H54 (cell line): Measurements from ENCODE around the gene COMMD6.
A peak's percentile ranks its signal among the peaks of the same experiment; 100 is the strongest.

Experiments
- DNase-seq: peaks from one replicate; pipeline ENCODE4 v3.0.0; 2011; ENCODE audit warnings: low spot score, mixed read lengths; ENCODE audit not compliant: insufficient read length
- FAIRE-seq: peaks from 3 replicates; lab custom pipeline; 2011; peaks lifted over from hg19 to GRCh38; lab: Jason Lieb, UNC
- POLR2A ChIP-seq: IDR thresholded peaks from 2 replicates; pipeline ENCODE4 v1.6.1; 2011; ENCODE audit warnings: low read depth, mild to moderate bottlenecking, low read length

COMMD6 gene

GRCh38 chr13:75507027-75508001, 30.3 kb downstream of the COMMD6 start:
- DNase-seq = no peak
- FAIRE-seq = no peak
- no peak for TF ChIP-seq POLR2A

DNA sequence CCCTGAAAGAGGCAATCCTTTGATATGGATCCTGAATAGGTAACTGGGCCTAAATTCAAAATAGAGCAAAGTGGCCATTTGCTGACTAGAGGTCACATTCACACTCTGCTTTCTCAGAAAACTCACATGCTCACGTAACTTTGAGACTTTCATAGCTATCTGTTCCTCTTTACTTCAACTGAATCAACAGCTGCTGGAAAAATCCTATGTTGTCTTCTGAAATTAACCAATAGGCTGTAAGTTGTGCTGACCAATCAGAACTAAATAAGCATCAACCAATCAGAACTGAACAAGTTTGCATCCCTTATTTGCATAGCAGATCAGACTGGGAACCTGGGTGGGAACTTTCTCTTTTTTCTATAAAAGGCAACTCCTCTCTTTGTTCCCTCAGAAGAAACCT, 31.6 kb downstream of the COMMD6 start:
- DNase-seq (no peak), FAIRE-seq (no peak)
- no peak for TF ChIP-seq POLR2A

GRCh38 chr13:75505327-75505726, 32.3 kb downstream of the COMMD6 start:
- no peak for TF ChIP-seq POLR2A
- no peak for DNase-seq
- FAIRE-seq = no peak

DNA sequence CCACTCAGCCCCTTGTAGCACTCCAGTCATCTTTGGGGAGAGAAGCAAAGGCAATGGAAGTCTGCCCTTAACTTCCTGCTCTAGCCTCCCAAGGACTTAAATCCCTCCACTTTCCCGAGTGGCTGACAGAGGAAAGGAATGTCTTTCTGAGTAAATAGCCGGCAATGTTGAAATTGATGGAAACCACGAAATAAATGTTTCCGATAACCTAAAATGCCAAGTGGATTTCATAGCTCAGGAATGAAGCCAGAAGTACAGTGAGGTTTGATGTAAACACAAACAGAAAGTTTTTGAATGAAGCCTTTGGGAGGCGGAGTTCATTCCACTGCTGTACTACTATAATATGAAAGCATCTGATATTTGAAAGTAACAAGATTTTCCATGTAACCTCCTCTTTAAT, 41.7 kb downstream of the COMMD6 start:
- FAIRE-seq (peak; percentile 57), DNase-seq (no peak)
- TF ChIP-seq POLR2A = no peak

DNA sequence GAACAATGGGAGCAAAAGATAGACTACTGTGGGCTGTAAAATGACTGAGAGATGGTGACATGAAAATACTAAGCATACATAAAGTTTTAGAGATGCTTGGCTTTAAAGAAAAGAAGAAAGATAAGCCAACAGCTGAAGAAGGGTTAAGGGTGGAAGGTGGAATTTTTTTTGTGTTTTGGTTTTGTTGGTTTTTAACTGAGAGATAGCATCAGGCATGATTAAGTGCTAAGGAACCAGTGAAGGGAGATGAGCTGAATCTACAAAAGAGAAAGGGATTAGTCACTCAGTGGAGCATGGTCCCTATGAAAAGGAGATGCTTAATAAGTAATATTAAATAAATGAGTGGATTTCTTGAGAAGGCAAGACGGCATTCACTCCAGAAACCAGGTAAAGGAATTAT, 43.1 kb downstream of the COMMD6 start:
- FAIRE-seq = no peak
- DNase-seq = no peak
- no peak for TF ChIP-seq POLR2A

- no peak for FAIRE-seq
- TF ChIP-seq POLR2A = no peak
- DNase-seq = no peak
Measured at GRCh38 chr13:75493156-75493555, 44.5 kb downstream of the COMMD6 start.

GRCh38 chr13:75492389-75492788, 45.3 kb downstream of the COMMD6 start:
- DNase-seq = no peak
- TF ChIP-seq POLR2A = no peak
- no peak for FAIRE-seq

- DNase-seq (no peak), FAIRE-seq (no peak)
- no peak for TF ChIP-seq POLR2A
Measured at GRCh38 chr13:75491376-75491775, 46.3 kb downstream of the COMMD6 start.

DNA sequence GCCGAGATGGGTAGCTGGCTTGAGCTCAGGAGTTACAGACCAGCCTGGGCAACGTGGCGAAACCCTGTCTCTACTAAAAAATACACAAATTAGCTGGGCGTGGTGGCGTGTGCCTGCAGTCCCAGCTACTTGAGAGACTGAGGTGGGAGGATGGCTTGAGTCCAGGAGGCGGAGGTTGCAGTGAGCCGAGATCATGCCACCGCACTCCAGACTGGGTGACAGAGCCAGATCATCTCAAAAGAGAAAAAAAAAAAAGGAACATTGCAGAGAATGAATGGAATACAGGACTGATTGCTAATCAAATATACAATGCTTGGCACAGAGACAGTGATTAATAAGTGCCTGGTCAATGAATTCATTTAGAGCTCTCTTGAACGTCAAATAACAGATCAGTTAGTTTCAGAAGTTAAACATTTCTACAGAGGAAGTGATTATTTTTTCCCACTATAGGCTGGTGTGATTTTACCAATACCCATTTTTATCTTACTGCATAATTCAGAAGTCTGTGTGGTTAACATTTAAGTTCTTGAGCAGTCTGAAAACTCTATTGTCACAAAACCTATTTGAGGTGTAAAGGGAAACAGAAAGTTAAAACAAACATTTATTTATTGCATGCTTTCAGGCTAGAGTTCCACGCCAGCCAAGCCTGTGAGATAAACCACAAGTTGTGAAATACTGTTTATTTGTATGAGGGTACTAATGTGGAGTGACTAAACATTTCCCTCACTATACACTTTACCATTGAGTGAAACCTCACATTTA, 48.0 kb downstream of the COMMD6 start:
- DNase-seq = no peak
- no peak for TF ChIP-seq POLR2A
- peak; percentile 85 for FAIRE-seq

DNA sequence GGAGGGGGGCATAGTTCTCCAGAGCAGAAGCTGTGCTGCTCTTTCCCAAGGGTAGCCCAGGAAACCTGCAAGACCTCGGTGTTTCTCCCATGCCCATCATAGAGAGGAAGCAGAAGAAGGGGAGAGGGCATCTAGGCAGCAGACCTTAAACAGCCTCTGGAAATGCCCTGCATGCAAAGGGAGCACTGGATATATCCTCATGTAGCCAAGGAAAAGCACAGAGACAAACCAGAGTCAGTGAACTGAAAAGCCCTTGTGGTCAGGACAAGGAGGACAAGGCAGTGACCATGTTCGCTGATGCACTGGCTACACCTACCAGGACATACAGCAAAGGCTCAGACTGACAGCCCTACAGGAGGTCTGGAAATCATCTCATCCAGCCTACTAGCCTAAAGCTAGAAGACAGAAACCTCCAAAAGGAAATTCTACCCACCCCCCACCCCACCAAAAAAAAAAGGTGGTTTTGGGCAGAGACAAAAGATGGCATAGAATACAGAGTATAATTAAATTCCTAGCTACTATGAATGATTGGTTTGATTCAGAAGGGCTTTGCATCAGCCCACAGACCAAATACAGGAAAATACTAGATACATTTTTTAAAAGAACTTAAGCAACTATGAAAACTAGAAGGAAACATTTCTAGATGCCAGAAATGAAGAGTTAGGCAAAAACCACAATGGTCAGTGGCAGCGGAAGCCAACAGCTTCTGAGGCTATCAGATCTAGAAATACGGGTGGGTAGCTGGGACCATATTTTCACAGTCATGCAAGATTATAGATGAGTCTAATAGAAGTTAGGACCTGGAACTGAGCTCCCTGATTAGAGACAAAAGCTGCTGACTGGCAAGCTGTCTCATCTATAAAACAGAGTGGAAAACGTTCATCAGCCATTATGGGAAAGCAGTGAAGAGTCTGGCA, 51.2 kb downstream of the COMMD6 start:
- FAIRE-seq = peak; percentile 88
- DNase-seq = no peak
- no peak for TF ChIP-seq POLR2A

GRCh38 chr13:75485286-75486062, 52.2 kb downstream of the COMMD6 start:
- no peak for DNase-seq
- no peak for TF ChIP-seq POLR2A
- FAIRE-seq = peak; percentile 57

DNA sequence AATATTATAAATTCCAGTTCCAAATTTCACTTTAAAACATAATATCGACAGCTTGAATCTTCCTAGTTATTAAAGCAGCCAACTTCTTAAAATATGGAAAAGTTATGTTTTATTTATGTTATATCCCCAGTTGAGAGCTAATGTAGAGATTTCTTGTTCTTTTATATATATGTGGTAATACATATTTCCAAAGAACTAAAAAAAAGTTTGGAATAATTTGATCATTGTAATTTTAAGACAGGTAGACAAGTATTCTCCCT, 54.9 kb downstream of the COMMD6 start:
- FAIRE-seq = no peak
- no peak for DNase-seq
- TF ChIP-seq POLR2A = no peak
